ENCODE data around the gene FAM227A. TPM values are rescaled to one million over a fixed set of nuclear protein-coding genes. Genes with fewer than 3 reads are reported as not detected.

Gene FAM227A
- total and polyA plus RNA-seq, 8 donors, result under 0.01 to 39.1 (median 0.81) TPM

- 88 to 95% (median 92%) methylated on average over 5 of the region's 5 CpGs for WGBS, 5 donors
- TF ChIP-seq, protein P1, sequence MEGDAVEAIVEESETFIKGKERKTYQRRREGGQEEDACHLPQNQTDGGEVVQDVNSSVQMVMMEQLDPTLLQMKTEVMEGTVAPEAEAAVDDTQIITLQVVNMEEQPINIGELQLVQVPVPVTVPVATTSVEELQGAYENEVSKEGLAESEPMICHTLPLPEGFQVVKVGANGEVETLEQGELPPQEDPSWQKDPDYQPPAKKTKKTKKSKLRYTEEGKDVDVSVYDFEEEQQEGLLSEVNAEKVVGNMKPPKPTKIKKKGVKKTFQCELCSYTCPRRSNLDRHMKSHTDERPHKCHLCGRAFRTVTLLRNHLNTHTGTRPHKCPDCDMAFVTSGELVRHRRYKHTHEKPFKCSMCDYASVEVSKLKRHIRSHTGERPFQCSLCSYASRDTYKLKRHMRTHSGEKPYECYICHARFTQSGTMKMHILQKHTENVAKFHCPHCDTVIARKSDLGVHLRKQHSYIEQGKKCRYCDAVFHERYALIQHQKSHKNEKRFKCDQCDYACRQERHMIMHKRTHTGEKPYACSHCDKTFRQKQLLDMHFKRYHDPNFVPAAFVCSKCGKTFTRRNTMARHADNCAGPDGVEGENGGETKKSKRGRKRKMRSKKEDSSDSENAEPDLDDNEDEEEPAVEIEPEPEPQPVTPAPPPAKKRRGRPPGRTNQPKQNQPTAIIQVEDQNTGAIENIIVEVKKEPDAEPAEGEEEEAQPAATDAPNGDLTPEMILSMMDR (IDR thresholded peaks at IDR 0.05), result no peak
- TF ChIP-seq EP300 (IDR thresholded peaks at IDR 0.05) (no peak), POLR2AphosphoS5 (IDR thresholded peaks at IDR 0.05) (no peak), POLR2A (IDR thresholded peaks at IDR 0.05) (no peak)
Measured at GRCh38 chr22:38611559-38611958, 44.6 kb downstream of the FAM227A start.

DNA sequence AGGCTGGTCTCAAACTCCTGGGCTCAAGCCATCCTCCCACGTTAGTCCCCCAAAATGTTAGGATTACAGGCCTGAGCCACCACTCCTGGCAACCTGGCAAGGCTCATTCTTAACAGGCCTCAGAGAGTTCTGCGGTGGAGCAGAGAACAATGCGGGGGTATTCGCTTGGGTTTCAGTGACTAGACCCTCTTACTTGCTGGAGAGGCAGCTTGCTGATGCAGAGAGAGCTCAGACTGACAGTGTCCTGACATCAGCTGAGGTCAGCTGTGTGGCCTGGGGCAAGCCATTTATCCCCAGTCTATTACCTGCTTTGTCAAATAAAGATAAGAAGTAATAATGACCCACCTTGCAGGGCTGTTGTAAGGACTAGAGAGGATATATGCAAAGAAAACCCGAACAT is 46.0 kb downstream of the FAM227A start:
- Histone ChIP-seq H3K27ac (no peak overlapping the region), H3K4me3 (no peak overlapping the region), H3K36me3 (no peaks in the 10 kb centered on the region), H3K4me1 (peaks cover 0 to 7% (median 0%) of the 10 kb centered on the region in 4 donors), H3K9me3 (no peaks in the 10 kb centered on the region), H3K27me3 (no peaks in the 10 kb centered on the region)
- WGBS, 5 donors, result 85 to 92% (median 88%) methylated on average over 5 of the region's 5 CpGs
- intact Hi-C loops (cut with DNase I; ENCODE audit: low total_unique reads), result no loop called here
- DNase-seq, result no peak
- no peak for TF ChIP-seq POLR2A (IDR thresholded peaks at IDR 0.05)
- no peak for TF ChIP-seq EP300 (IDR thresholded peaks at IDR 0.05)
- TF ChIP-seq, protein P1 (IDR thresholded peaks at IDR 0.05), result no peak
- TF ChIP-seq POLR2AphosphoS5 (IDR thresholded peaks at IDR 0.05), result no peak

More at GRCh38 chr22:38611559-38611958, 44.6 kb downstream of the FAM227A start:
- Histone ChIP-seq H3K27ac (no peak overlapping the region), H3K36me3 (no peaks in the 10 kb centered on the region), H3K9me3 (no peaks in the 10 kb centered on the region), H3K4me3 (no peak overlapping the region), H3K4me1 (peaks cover 0 to 3% (median 0%) of the 10 kb centered on the region in 4 donors), H3K27me3 (no peaks in the 10 kb centered on the region)
- no peak for DNase-seq
- intact Hi-C loops (cut with DNase I; ENCODE audit: low total_unique reads), result no loop called here

GRCh38 chr22:38608992-38609750 is 47.0 kb downstream of the FAM227A start:
- no peaks in the 10 kb centered on the region for H3K9me3 ChIP-seq
- peak in 1 of 2 donors; percentile 22 for DNase-seq

GRCh38 chr22:38607680-38608079 is 48.5 kb downstream of the FAM227A start:
- no peak for TF ChIP-seq POLR2A (IDR thresholded peaks at IDR 0.05)
- TF ChIP-seq POLR2AphosphoS5 (IDR thresholded peaks at IDR 0.05), result no peak
- no peak for TF ChIP-seq EP300 (IDR thresholded peaks at IDR 0.05)
- TF ChIP-seq, protein P1 (IDR thresholded peaks at IDR 0.05), result no peak
- Histone ChIP-seq H3K4me1 (peaks cover 0 to 7% (median 0%) of the 10 kb centered on the region in 4 donors), H3K4me3 (no peak overlapping the region), H3K27ac (no peak overlapping the region), H3K9me3 (no peaks in the 10 kb centered on the region), H3K36me3 (no peaks in the 10 kb centered on the region), H3K27me3 (no peaks in the 10 kb centered on the region)
- intact Hi-C loops (cut with DNase I; ENCODE audit: low total_unique reads), result no loop called here
- WGBS, 5 donors, result 70 to 77% (median 72%) methylated on average over 3 of the region's 3 CpGs
- DNase-seq, result no peak

More at GRCh38 chr22:38608992-38609750, 47.0 kb downstream of the FAM227A start:
- Histone ChIP-seq H3K27me3 (no peaks in the 10 kb centered on the region), H3K4me1 (peaks cover 0 to 7% (median 0%) of the 10 kb centered on the region in 4 donors), H3K27ac (no peak overlapping the region), H3K36me3 (no peaks in the 10 kb centered on the region), H3K4me3 (no peak overlapping the region)
- TF ChIP-seq, protein P1 (IDR thresholded peaks at IDR 0.05), result no peak
- TF ChIP-seq POLR2A (IDR thresholded peaks at IDR 0.05) (no peak), POLR2AphosphoS5 (IDR thresholded peaks at IDR 0.05) (no peak), EP300 (IDR thresholded peaks at IDR 0.05) (no peak)
- WGBS, 5 donors, result 88 to 92% (median 91%) methylated on average over 13 of the region's 13 CpGs
- intact Hi-C loops (cut with DNase I; ENCODE audit: low total_unique reads), result no loop called here

Measured in stomach (tissue), 9 donors.